Keratinocyte (primary cell): ENCODE results near the gene SPIRE1. TPM values are rescaled to one million over a fixed set of nuclear protein-coding genes. Genes with fewer than 3 reads are reported as not detected.

Experiments
- DNase-seq: peaks from one replicate; pipeline ENCODE4 v3.0.0-alpha.2; 2011; ENCODE audit warnings: low read depth, missing footprints, low spot score
- FAIRE-seq: peaks from 2 replicates; lab custom pipeline; 2011; peaks lifted over from hg19 to GRCh38; lab: Jason Lieb, UNC
- H2AFZ ChIP-seq: 2 replicates; pipeline ENCODE4 v1.6.0; 2012; ENCODE audit warnings: low read length, control low read depth, inconsistent platforms; ENCODE audit not compliant: control insufficient read depth
- H3K27ac ChIP-seq: 2 replicates; pipeline ENCODE4 v1.5.1; 2011; ENCODE audit warnings: low read length; ENCODE audit not compliant: control insufficient read depth, insufficient read depth
- H3K27me3 ChIP-seq: 3 replicates; pipeline ENCODE4 v1.6.0; 2011; ENCODE audit warnings: low read length; ENCODE audit not compliant: control insufficient read depth, insufficient read depth; ENCODE audit errors: extremely low read depth
- H3K36me3 ChIP-seq, 2 experiments: 2 replicates in 1 of 2; 3 replicates in 1 of 2; pipeline ENCODE4 v1.5.1; 2011; ENCODE audit warnings: low read length in 2 of 2, mild to moderate bottlenecking in 1 of 2; ENCODE audit not compliant: control insufficient read depth in 2 of 2, insufficient read depth in 2 of 2; ENCODE audit errors: extremely low read depth in 1 of 2
- H3K4me1 ChIP-seq: 3 replicates; pipeline ENCODE4 v1.5.1; 2011; ENCODE audit warnings: low read length; ENCODE audit not compliant: control insufficient read depth, insufficient read depth; ENCODE audit errors: extremely low read depth
- H3K4me2 ChIP-seq: 3 replicates; pipeline ENCODE4 v1.6.0; 2011; ENCODE audit warnings: low read depth, low read length; ENCODE audit not compliant: control insufficient read depth, insufficient read depth; ENCODE audit errors: extremely low read depth
- H3K4me3 ChIP-seq, 3 experiments: fragments of 200-600 bp in 1 of 3; sonication (generic) in 1 of 3; 2 replicates in 2 of 3; 3 replicates in 1 of 3; pipeline ENCODE4 v1.5.1; 2011 to 2016; ENCODE audit warnings: low read length in 3 of 3, mild to moderate bottlenecking in 3 of 3, control low read depth in 2 of 3, inconsistent platforms in 1 of 3, low read depth in 1 of 3, mixed read lengths in 1 of 3, mixed run types in 1 of 3, moderate library complexity in 1 of 3; ENCODE audit not compliant: control insufficient read depth in 2 of 3, insufficient read depth in 2 of 3; ENCODE audit errors: extremely low read depth in 1 of 3
- H3K79me2 ChIP-seq: 2 replicates; pipeline ENCODE4 v1.6.0; 2012; ENCODE audit warnings: low read length; ENCODE audit not compliant: control insufficient read depth, insufficient read depth
- H3K9ac ChIP-seq: 3 replicates; pipeline ENCODE4 v1.6.0; 2011; ENCODE audit warnings: low read length; ENCODE audit not compliant: control insufficient read depth, insufficient read depth; ENCODE audit errors: extremely low read depth
- H3K9me1 ChIP-seq: 3 replicates; pipeline ENCODE4 v1.6.0; 2011; ENCODE audit warnings: low read length; ENCODE audit not compliant: control insufficient read depth, insufficient read depth; ENCODE audit errors: extremely low read depth
- H3K9me3 ChIP-seq: 2 replicates; pipeline ENCODE4 v1.5.1; 2012; ENCODE audit warnings: low read depth, low read length; ENCODE audit not compliant: control insufficient read depth
- H4K20me1 ChIP-seq: 3 replicates; pipeline ENCODE4 v1.6.0; 2011; ENCODE audit warnings: low read length; ENCODE audit not compliant: control insufficient read depth, insufficient read depth; ENCODE audit errors: extremely low read depth
- EZH2 ChIP-seq: IDR thresholded peaks from one replicate; pipeline ENCODE4 v1.6.1; 2012; ENCODE audit warnings: inconsistent platforms, mild to moderate bottlenecking, low read length, moderate library complexity
- dilution Hi-C: fragments of 300-500 bp; cut with MboI; formaldehyde crosslinking; loops from one replicate; pipeline ENCODE4 v1.7.0; 2020; ENCODE audit warnings: low sequenced_read_pairs; ENCODE audit not compliant: extremely low pct_ligation_motif_present
- polyA plus RNA-seq, 5 experiments: library from polyadenylated mRNA; depleted of rRNA in 3 of 5; stranded (reverse) in 3 of 5; stranded (forward) in 1 of 5; unstranded in 1 of 5; fragments of >200 nt; gene quantifications; 1 replicate in 1 of 5; 2 replicates in 3 of 5; 3 replicates in 1 of 5; pipeline versions ENCODE4 v1.2.1 to v1.2.3, GENCODE V29; 2011 to 2012; ENCODE audit warnings: missing spikeins in 2 of 5, low read depth in 1 of 5, low replicate concordance in 1 of 5
- TF ChIP-seq, protein P1 (sequence below), 3 experiments: IDR thresholded peaks in 1 of 3; conservative IDR thresholded peaks in 1 of 3; optimal IDR thresholded peaks in 1 of 3; 2 replicates in 2 of 3; 3 replicates in 1 of 3; pipeline versions ENCODE3 to v1.5.1; 2011; ENCODE audit warnings: low read length in 3 of 3, mild to moderate bottlenecking in 3 of 3, moderate library complexity in 2 of 3, control low read depth in 1 of 3, inconsistent platforms in 1 of 3; ENCODE audit not compliant: insufficient read depth in 2 of 3; ENCODE audit errors: extremely low read depth in 1 of 3

SPIRE1 gene
- polyA plus RNA-seq, 1 donor (not counting 4 experiments of a cell fraction or from before 2014, with no cell fraction given) = 20.6 TPM

DNA sequence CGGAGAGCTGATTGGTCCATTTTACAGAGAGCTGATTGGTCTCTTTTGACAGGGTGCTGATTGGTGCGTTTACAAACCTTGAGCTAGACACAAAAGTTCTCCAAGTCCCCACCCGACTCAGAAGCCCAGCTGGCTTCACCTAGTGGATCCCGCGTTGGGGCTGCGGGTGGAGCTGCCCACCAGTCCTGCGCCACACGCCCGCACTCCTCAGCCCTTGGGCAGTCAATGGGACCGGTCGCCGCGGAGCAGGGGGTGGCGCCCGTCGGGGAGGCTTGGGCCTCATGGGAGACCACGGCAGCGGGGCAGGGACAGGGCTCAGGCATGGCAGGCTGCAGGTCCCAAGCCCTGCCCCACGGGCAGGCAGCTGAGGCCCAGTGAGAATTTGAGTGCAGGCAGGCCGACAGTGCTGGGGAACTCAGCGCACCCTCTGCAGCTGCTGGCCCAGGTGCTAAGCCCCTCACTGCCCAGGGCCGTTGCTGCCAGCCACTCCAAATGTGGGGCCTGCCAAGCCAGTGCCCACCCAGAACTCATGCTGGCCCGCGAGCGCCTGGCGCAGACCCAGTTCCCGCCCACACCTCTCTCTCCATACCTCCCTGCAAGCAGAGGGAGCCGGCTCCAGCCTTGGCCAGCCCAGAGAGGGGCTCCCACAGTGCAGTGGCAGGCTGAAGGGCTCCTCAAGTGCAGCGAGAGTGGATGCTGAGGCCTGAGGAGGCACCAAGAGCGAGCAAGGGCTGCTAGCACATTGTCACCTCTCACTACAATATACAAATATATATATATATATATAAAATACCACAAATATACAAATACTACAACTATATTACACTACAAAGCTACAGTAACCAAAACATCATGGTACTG lies 100.7 kb downstream of the SPIRE1 start:
- no peak overlapping the region for H3K4me3 ChIP-seq
- dilution Hi-C loops = no loop called here
- no peak overlapping the region for H3K4me2 ChIP-seq
- H3K9me1 ChIP-seq = no peaks in the 10 kb centered on the region
- no peak overlapping the region for H3K9ac ChIP-seq
- no peak overlapping the region for H2AFZ ChIP-seq
- TF ChIP-seq, protein P1, sequence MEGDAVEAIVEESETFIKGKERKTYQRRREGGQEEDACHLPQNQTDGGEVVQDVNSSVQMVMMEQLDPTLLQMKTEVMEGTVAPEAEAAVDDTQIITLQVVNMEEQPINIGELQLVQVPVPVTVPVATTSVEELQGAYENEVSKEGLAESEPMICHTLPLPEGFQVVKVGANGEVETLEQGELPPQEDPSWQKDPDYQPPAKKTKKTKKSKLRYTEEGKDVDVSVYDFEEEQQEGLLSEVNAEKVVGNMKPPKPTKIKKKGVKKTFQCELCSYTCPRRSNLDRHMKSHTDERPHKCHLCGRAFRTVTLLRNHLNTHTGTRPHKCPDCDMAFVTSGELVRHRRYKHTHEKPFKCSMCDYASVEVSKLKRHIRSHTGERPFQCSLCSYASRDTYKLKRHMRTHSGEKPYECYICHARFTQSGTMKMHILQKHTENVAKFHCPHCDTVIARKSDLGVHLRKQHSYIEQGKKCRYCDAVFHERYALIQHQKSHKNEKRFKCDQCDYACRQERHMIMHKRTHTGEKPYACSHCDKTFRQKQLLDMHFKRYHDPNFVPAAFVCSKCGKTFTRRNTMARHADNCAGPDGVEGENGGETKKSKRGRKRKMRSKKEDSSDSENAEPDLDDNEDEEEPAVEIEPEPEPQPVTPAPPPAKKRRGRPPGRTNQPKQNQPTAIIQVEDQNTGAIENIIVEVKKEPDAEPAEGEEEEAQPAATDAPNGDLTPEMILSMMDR (optimal IDR thresholded peaks at IDR 0.05 in 1 of 3, IDR thresholded peaks at IDR 0.05 in 1 of 3, conservative IDR thresholded peaks at IDR 0.05 in 1 of 3; ENCODE audit: extremely low read depth in 1 of 3, insufficient read depth in 2 of 3, low read length in 3 of 3) = no peak
- TF ChIP-seq EZH2 = no peak
- no peaks in the 10 kb centered on the region for H3K27me3 ChIP-seq
- no peak for DNase-seq
- peaks cover 5% of the 10 kb centered on the region for H4K20me1 ChIP-seq
- no peak for FAIRE-seq
- H3K36me3 ChIP-seq = no peaks in the 10 kb centered on the region
- no peaks in the 10 kb centered on the region for H3K9me3 ChIP-seq
- H3K27ac ChIP-seq = no peak overlapping the region
- peaks cover 8% of the 10 kb centered on the region for H3K79me2 ChIP-seq
- H3K4me1 ChIP-seq = peaks cover 7% of the 10 kb centered on the region

DNA sequence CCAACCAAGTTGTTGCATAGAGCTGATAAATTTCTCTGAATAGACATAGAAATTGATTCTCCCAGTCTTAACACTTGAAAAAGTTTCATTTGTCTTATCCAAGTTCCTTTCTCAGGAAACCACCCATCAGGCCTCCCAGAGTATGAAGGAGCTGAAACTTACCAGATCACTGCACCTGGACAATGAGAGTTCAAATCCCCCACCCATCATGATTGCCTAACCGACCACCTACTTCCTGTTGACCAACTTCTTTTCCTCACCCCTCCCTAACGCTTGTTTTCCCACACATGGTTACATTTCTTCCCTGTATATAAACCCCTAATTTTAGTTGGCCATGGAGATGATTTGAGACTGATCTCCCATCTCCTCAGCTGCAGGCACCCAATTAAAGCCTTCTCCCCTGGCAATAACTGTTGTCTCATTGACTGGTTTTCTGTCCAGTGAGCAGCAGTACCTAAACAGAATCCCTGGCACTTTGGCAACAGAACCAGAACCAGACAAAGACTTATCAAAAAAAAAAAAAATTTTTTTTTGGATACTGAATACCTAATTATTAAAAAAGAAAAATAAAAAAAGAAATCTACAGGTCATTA lies 103.0 kb downstream of the SPIRE1 start:
- Histone ChIP-seq H3K9me3 (no peaks in the 10 kb centered on the region), H2AFZ (no peak overlapping the region), H4K20me1 (peaks cover 5% of the 10 kb centered on the region), H3K27ac (no peak overlapping the region), H3K4me3 (no peak overlapping the region), H3K27me3 (no peaks in the 10 kb centered on the region), H3K79me2 (peaks cover 7% of the 10 kb centered on the region), H3K36me3 (no peaks in the 10 kb centered on the region), H3K4me1 (peaks cover 7% of the 10 kb centered on the region), H3K4me2 (no peak overlapping the region), H3K9me1 (no peaks in the 10 kb centered on the region), H3K9ac (no peak overlapping the region)
- dilution Hi-C loops = no loop called here
- no peak for FAIRE-seq
- TF ChIP-seq, protein P1 (optimal IDR thresholded peaks at IDR 0.05 in 1 of 3, IDR thresholded peaks at IDR 0.05 in 1 of 3, conservative IDR thresholded peaks at IDR 0.05 in 1 of 3; ENCODE audit: extremely low read depth in 1 of 3, insufficient read depth in 2 of 3, low read length in 3 of 3) = no peak
- no peak for DNase-seq
